H1 (cell line): ENCODE data around the gene PAQR8.

Experiments used
- CEBPB ChIP-seq: IDR thresholded peaks from 2 replicates; pipeline ENCODE4 v1.6.1; 2012; ENCODE audit warnings: low read depth, low read length
- GABPA ChIP-seq: IDR thresholded peaks from 2 replicates; pipeline ENCODE4 v1.6.1; 2011; ENCODE audit warnings: mild to moderate bottlenecking, low read length, moderate library complexity, borderline replicate concordance; ENCODE audit not compliant: insufficient read depth
- POLR2A ChIP-seq, 2 experiments: IDR thresholded peaks; 1 replicate in 1 of 2; 2 replicates in 1 of 2; pipeline ENCODE4 v1.6.1; 2011; ENCODE audit warnings: low read depth in 2 of 2, low read length in 2 of 2, mild to moderate bottlenecking in 2 of 2; ENCODE audit errors: control extremely low read depth in 1 of 2
- RAD21 ChIP-seq, 2 experiments: IDR thresholded peaks in 1 of 2; conservative IDR thresholded peaks in 1 of 2; 2 replicates each; pipeline ENCODE4 v1.6.1; 2011; ENCODE audit warnings: low read depth in 2 of 2, low read length in 2 of 2, improper control_type of control experiment in 1 of 2, inconsistent platforms in 1 of 2, mild to moderate bottlenecking in 1 of 2, moderate library complexity in 1 of 2
- TF ChIP-seq, protein P1 (sequence below), 3 experiments: IDR thresholded peaks; 1 replicate in 2 of 3; 2 replicates in 1 of 3; pipeline versions ENCODE4 v1.5.1 to v1.6.1; 2011; ENCODE audit warnings: low read length in 3 of 3, mild to moderate bottlenecking in 3 of 3, inconsistent platforms in 2 of 3, low read depth in 1 of 3, moderate library complexity in 1 of 3; ENCODE audit not compliant: insufficient read depth in 1 of 3; ENCODE audit errors: control extremely low read depth in 1 of 3

DNA sequence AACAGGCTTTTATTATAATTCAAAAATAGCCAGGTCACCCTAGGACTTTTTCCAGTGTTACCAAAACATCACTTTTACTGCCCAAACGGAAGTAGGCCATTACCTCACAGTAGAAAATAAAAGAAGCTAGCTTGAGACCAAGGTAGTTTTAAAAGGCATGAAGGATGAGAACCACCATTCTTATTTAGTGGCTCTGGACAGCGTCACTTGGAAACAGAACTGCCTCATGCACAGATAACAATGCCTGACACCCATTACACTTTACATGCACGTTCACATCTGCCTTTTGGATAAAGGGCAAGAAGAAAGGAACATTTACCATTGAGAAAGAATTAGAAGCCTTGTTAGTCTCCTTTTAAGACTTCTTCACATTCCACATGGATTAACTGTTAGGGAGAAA is 1.9 kb upstream of the PAQR8 start:
- no peak for TF ChIP-seq RAD21 (IDR thresholded peaks at IDR 0.05 in 1 of 2, conservative IDR thresholded peaks at IDR 0.05 in 1 of 2; ENCODE audit: low read depth in 2 of 2, low read length in 2 of 2)
- no peak for TF ChIP-seq GABPA
- TF ChIP-seq POLR2A (IDR thresholded peaks at IDR 0.05; ENCODE audit: control extremely low read depth in 1 of 2, low read depth in 2 of 2, low read length in 2 of 2), result no peak
- no peak for TF ChIP-seq CEBPB
- TF ChIP-seq, protein P1, sequence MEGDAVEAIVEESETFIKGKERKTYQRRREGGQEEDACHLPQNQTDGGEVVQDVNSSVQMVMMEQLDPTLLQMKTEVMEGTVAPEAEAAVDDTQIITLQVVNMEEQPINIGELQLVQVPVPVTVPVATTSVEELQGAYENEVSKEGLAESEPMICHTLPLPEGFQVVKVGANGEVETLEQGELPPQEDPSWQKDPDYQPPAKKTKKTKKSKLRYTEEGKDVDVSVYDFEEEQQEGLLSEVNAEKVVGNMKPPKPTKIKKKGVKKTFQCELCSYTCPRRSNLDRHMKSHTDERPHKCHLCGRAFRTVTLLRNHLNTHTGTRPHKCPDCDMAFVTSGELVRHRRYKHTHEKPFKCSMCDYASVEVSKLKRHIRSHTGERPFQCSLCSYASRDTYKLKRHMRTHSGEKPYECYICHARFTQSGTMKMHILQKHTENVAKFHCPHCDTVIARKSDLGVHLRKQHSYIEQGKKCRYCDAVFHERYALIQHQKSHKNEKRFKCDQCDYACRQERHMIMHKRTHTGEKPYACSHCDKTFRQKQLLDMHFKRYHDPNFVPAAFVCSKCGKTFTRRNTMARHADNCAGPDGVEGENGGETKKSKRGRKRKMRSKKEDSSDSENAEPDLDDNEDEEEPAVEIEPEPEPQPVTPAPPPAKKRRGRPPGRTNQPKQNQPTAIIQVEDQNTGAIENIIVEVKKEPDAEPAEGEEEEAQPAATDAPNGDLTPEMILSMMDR (IDR thresholded peaks at IDR 0.05; ENCODE audit: control extremely low read depth in 1 of 3, insufficient read depth in 1 of 3, low read depth in 1 of 3, low read length in 3 of 3), result no peak
